Skeletal muscle tissue (tissue), 4 donors: Measurements from ENCODE around the gene ARIH1. TPM values are rescaled to one million over a fixed set of nuclear protein-coding genes. Genes with fewer than 3 reads are reported as not detected.

Source experiments
- H3K27ac ChIP-seq: one replicate; pipeline ENCODE4 v1.7.0; 2013; ENCODE audit warnings: mild to moderate bottlenecking, low read depth, low read length, inconsistent platforms
- H3K27me3 ChIP-seq, 3 donors: one replicate each; pipeline ENCODE4 v1.7.0; 2013; ENCODE audit warnings: low read length in 3 of 3; ENCODE audit not compliant: control insufficient read depth in 3 of 3, insufficient read depth in 3 of 3
- H3K36me3 ChIP-seq, 3 donors: one replicate each; pipeline ENCODE4 v1.7.0; 2013; ENCODE audit warnings: low read length in 3 of 3; ENCODE audit not compliant: control insufficient read depth in 3 of 3, insufficient read depth in 3 of 3
- H3K4me1 ChIP-seq, 3 donors: one replicate each; pipeline ENCODE4 v1.7.0; 2013; ENCODE audit warnings: low read length in 3 of 3, mild to moderate bottlenecking in 3 of 3; ENCODE audit not compliant: control insufficient read depth in 3 of 3, insufficient read depth in 3 of 3
- H3K4me3 ChIP-seq, 3 donors: one replicate each; pipeline ENCODE4 v1.7.0; 2013; ENCODE audit warnings: low read length in 3 of 3
- H3K9ac ChIP-seq, 3 donors: one replicate each; pipeline ENCODE4 v1.7.0; 2013; ENCODE audit warnings: low read length in 3 of 3, mild to moderate bottlenecking in 3 of 3, moderate library complexity in 2 of 3, low read depth in 1 of 3
- H3K9me3 ChIP-seq, 3 donors: one replicate each; pipeline ENCODE4 v1.7.0; 2013; ENCODE audit warnings: low read length in 3 of 3; ENCODE audit not compliant: control insufficient read depth in 3 of 3
- total RNA-seq: library from RNA; depleted of rRNA; stranded (reverse); fragments of >200 nt; gene quantifications from one replicate; pipeline ENCODE4 v1.2.3, GENCODE V29; 2014
- donor health status: Osteomylitis.

ARIH1 gene
- total RNA-seq, 1 donor from 2014 or later = 27.1 TPM

DNA sequence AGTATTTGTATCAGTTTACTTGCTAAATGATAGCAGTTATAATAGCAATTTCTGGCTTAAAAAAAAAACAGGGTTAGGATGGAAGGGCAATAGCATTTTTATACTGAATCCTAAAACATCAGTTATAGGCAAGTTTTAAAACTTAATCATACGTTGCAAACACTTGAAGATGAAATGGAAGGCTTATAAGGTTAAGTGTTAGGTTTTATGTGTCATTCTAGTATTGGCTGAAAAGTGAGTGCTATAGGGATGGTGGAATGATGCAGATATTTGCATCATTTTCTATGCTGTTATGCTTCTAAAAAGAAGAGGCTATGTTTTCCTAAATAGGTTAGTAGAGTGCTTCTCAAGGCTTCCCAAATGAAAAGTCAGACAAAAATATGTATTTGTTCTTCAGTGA lies 23.3 kb downstream of the ARIH1 start:
- Histone ChIP-seq H3K9me3 (no peaks in the 10 kb centered on the region), H3K4me3 (no peak overlapping the region), H3K27ac (no peak overlapping the region), H3K27me3 (no peaks in the 10 kb centered on the region), H3K9ac (no peak overlapping the region), H3K4me1 (peaks cover 12 to 23% (median 12%) of the 10 kb centered on the region in 3 donors), H3K36me3 (peaks cover 0 to 4% (median 0%) of the 10 kb centered on the region in 3 donors)

DNA sequence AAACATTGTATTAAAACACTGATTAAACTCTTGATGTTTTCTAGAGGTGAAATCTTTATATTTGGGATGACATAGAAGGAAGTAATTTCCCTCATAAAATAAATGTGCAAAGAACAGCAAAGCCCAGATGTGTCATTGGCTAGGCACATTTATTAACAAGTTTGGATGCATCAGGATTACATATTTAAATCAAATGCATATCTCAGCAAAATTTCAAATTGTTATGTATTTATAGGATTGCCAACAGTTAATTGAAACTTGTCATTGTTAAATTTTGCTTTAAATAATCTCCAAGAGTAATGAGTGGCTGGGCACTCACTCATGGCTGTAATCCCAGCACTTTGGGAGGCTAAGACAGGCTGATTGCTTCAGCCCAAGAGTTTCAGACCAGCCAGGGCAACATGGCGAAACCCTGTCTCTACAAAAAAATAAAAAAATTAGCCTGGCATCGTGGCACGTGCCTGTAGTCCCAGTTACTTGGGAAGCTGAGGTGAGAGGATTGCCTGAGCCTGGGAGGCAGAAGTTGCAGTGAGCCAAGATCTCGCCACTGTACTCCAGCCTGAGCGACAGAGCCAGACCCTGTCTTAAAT lies 28.2 kb downstream of the ARIH1 start:
- no peaks in the 10 kb centered on the region for H3K9me3 ChIP-seq
- peaks cover 0 to 5% (median 0%) of the 10 kb centered on the region in 3 donors for H3K4me1 ChIP-seq
- no peak overlapping the region for H3K4me3 ChIP-seq
- H3K27ac ChIP-seq = no peak overlapping the region
- H3K27me3 ChIP-seq = no peaks in the 10 kb centered on the region
- H3K9ac ChIP-seq = no peak overlapping the region
- peaks cover 0 to 4% (median 0%) of the 10 kb centered on the region in 3 donors for H3K36me3 ChIP-seq

DNA sequence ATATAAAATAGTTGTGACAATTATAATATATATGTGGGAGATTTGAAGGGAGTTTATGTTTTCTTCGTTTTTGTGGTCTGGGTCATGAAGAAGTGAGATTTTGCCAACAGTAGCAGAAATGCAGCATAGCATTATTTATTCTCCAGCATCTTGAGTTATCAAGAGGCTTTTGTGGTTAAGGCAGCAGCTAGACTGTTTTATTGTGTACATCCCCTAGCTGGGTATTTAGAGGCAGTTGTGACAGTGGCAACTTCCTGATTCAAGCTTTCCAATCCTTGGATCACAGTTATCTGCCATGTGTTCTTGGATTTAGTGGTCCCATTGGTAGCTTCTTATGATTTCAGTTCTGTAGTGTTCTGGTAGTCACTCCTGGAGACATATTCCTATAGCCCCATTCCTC lies 29.0 kb downstream of the ARIH1 start:
- no peaks in the 10 kb centered on the region for H3K9me3 ChIP-seq

DNA sequence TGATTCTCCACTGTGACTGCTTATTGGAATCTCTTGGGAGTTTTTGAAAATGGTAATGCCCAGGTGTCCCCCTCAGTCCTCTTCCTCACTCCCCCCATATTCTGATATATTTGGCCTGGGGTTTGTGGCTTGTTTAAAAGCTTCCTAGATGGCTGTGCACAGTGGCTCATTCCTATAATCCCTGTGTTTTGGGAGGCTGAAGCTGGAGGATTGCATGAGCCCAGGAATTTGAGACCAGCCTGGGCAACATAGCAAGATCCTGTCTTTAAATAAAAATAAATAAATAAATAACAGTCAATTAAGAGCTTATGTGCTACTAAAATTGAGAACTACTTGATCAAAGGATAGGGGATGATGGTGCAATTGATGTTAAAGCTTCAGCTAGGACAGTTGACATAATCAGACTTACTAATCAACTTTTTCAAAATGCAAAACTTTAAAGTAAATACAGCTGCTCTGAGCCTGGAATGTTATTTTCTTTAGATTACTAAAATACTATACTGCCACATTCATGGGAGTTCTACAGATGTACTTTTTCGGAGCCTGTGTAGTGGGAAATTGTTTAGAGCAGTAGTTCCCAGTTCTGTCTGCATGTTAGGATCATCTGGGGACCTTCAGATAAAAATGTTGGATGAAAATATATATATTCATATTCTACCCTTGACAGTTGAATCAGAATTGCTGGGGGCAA lies 33.4 kb downstream of the ARIH1 start:
- H3K4me3 ChIP-seq = no peak overlapping the region
- H3K9ac ChIP-seq = no peak overlapping the region
- no peaks in the 10 kb centered on the region for H3K9me3 ChIP-seq
- no peaks in the 10 kb centered on the region for H3K36me3 ChIP-seq
- H3K4me1 ChIP-seq = peaks cover 0 to 5% (median under 1%) of the 10 kb centered on the region in 3 donors
- H3K27ac ChIP-seq = no peak overlapping the region
- H3K27me3 ChIP-seq = no peaks in the 10 kb centered on the region

More for the DNA sequence above, 29.0 kb downstream of the ARIH1 start:
- H3K4me1 ChIP-seq = peaks cover 0 to 5% (median 0%) of the 10 kb centered on the region in 3 donors
- H3K9ac ChIP-seq = no peak overlapping the region
- H3K4me3 ChIP-seq = no peak overlapping the region
- H3K27me3 ChIP-seq = no peaks in the 10 kb centered on the region
- peaks cover 0 to 4% (median 0%) of the 10 kb centered on the region in 3 donors for H3K36me3 ChIP-seq
- H3K27ac ChIP-seq = no peak overlapping the region

DNA sequence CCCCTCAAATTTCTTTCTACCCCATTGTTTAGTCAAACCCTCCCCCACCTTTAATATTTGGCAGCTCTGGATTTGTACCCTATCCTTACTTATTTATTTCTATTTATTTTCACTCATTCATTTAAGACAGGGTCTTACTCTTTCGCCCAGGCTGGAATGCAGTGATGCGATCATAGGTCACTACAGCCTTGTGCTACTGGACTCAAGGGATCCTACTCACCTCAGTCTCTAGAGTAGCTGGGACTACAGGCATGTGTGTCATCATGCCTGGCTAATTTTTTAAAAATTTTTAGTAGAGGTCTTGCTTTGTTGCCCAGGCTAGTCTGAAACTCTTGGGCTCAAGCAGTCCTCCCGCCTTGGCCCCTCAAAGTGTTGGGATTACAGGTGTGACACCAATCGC lies 35.4 kb downstream of the ARIH1 start:
- no peak overlapping the region for H3K27ac ChIP-seq
- H3K27me3 ChIP-seq = no peaks in the 10 kb centered on the region
- H3K36me3 ChIP-seq = no peaks in the 10 kb centered on the region
- H3K9me3 ChIP-seq = no peaks in the 10 kb centered on the region
- no peak overlapping the region for H3K9ac ChIP-seq
- H3K4me3 ChIP-seq = no peak overlapping the region
- peaks cover 0 to 5% (median 3%) of the 10 kb centered on the region in 3 donors for H3K4me1 ChIP-seq

DNA sequence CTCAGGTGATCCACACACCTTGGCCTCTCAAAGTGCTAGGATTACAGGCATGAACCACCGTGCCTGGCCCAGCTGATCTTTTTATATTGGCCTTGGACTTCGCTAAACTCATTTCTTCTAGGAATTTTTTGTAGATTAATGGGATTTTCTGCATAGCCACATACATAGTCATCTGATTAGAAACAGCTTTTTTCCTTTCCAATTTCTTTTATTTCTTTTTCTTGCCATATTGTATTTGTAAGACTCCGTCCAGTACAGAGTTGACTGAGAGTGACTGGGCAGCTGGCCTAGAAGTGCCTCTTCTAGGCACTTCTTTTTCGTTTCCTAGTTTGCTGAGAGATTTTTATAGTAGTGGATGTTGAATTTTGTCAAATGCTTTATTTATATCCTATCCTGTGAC lies 37.4 kb downstream of the ARIH1 start:
- Histone ChIP-seq H3K4me1 (peaks cover 0 to 10% (median 6%) of the 10 kb centered on the region in 3 donors), H3K9me3 (no peaks in the 10 kb centered on the region), H3K36me3 (no peaks in the 10 kb centered on the region), H3K27me3 (no peaks in the 10 kb centered on the region), H3K9ac (no peak overlapping the region), H3K4me3 (no peak overlapping the region), H3K27ac (no peak overlapping the region)

DNA sequence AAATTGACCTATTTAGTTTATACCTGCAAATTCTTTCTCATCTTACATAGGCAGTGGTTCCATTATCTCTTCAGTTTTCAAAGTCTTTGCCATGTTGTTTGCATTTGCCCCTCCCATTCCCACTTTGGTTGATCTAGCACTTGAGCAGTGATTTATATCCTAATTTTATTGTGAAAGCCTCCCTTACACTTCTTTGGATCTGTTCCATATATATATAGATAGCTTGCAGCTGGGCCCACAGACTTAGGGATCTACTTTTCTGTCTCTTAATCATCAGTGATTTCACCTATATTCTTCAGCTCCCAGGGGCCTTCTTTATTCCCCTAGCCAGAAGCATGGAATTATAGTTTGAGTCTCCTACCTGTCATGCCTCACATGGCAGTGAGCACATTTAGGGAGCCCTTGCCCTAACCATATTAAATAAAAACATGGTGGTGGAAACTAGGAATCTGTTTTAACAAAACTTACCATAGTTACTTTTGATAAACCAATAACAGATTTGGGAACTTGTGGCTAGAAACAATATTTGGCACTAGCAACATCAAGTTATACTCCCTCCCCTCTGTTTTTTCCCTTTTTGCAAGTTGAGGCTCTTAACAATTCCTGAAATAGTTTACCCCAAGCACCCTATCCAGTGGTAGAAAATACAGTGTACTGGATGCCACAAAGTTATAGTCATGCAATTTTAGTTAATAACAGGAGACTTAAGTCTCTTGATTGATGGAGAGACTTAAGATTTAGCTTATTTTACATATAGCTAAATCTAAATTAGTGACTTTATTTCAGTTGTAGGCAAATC lies 41.7 kb downstream of the ARIH1 start:
- Histone ChIP-seq H3K27me3 (no peaks in the 10 kb centered on the region), H3K4me3 (no peak overlapping the region), H3K9ac (no peak overlapping the region), H3K27ac (no peak overlapping the region), H3K9me3 (no peaks in the 10 kb centered on the region), H3K4me1 (peaks cover 0 to 10% (median 6%) of the 10 kb centered on the region in 3 donors), H3K36me3 (no peaks in the 10 kb centered on the region)

DNA sequence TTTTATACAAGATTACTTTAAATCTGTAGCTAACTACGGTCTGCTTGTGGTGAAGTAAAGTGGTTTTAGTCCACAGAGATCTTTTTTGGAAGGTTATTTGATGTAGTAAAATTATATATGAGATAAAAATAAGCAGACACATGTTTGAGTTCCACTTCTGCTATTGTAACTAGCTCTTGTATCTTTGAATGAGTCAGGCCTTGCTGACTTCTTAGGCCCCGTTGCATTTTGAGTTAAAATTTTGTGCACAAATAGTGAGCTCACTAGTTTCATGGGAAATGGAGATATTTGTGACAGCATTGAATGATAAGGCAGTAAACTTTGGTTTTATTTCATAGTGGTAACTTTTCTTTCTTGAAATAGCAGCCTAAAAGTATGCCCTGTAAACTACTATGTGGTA lies 42.6 kb downstream of the ARIH1 start:
- Histone ChIP-seq H3K27ac (no peak overlapping the region), H3K9ac (no peak overlapping the region), H3K9me3 (no peaks in the 10 kb centered on the region), H3K36me3 (no peaks in the 10 kb centered on the region), H3K4me3 (no peak overlapping the region), H3K4me1 (peaks cover 0 to 10% (median 6%) of the 10 kb centered on the region in 3 donors), H3K27me3 (no peaks in the 10 kb centered on the region)

DNA sequence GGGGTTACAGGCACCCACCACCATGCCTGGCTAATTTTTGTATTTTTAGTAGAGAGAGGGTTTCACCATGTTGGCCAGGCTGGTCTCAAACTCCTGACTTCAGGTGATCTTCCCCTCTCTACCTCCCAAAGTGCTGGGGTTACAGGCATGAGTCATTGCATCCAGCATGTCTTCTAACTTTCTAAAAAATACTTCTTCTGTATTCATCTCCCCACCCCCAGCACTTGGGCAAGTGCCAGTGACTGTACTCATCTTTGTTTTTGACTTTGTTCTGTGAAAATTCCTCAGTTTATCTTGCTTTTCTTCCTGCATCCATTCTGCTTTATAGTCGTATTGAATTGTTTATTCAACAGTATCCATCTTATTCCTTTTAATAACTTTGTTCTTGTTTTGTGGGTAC lies 47.6 kb downstream of the ARIH1 start:
- no peak overlapping the region for H3K4me3 ChIP-seq
- H3K27me3 ChIP-seq = no peaks in the 10 kb centered on the region
- H3K36me3 ChIP-seq = no peaks in the 10 kb centered on the region
- no peak overlapping the region for H3K27ac ChIP-seq
- no peaks in the 10 kb centered on the region for H3K4me1 ChIP-seq
- no peaks in the 10 kb centered on the region for H3K9me3 ChIP-seq
- no peak overlapping the region for H3K9ac ChIP-seq
